Caki2 (cell line): Measurements from ENCODE around the gene P3H1. TPM values are rescaled to one million over a fixed set of nuclear protein-coding genes. Genes with fewer than 3 reads are reported as not detected.
"Not testable (repeated sequence)": the region's sequence is repeated elsewhere in the genome, so short reads cannot be mapped to it uniquely, and the experiment has no call there.

Experiments
- DNase-seq: peaks from one replicate; pipeline ENCODE4 v3.0.0-alpha.2; 2015; ENCODE audit warnings: low read depth
- in situ Hi-C: cut with HindIII; loops from 2 replicates; pipeline ENCODE4 v1.10.0; 2016; ENCODE audit warnings: low sequenced_read_pairs, low pct_unique_long_range_greater_than_20kb, mixed read lengths
- total RNA-seq: library from RNA; depleted of rRNA; stranded (reverse); fragments of >200 nt; shearing (Covaris generic); gene quantifications from 2 replicates; pipeline ENCODE4 v1.2.3, GENCODE V29; 2014; ENCODE audit warnings: low replicate concordance

P3H1 gene
- total RNA-seq, 1 experiment from 2014 or later = 54.4 TPM

DNA sequence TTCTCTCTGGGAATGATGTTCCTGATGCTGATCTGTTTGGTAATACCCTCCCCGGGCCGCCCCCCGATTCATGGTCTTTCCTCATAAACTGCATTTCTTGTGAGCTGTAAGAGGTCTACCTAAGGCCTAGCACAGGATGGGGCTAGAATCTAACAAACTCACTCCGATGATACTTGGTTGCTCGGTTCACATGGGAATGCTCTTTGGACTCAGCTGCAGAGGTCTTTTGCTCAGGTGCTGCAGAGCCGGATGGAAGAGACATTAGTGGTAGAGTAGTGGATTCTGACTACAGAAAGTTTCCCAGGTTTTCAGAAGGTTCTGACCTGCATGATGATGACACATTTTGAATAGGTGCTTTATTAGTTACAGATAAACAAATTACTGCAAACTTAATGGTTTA, 9.7 kb upstream of the P3H1 start:
- no peak for DNase-seq
- in situ Hi-C loops = no loop called here

GRCh38 chr1:42774928-42775526, 8.2 kb upstream of the P3H1 start:
- no peak for DNase-seq
- in situ Hi-C loops = no loop called here

DNA sequence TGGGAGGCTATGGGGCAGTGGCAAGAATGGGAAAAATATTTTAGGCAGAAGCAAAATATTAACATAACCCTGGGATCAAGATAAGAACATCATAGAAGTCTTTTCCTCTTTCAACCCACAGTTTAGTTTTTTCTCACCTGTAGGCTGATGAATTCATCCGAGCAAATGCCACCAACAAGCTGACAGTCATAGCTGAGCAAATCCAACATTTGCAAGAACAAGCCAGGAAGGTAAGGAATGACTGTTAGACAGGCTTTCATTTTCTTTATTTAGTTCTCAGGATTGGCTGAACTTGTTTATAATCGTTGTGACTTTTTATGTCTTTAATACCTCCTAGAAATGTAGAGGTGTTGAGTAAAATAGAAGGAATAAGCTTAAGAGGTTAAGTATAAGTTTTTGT, 6.6 kb upstream of the P3H1 start:
- DNase-seq = no peak

DNA sequence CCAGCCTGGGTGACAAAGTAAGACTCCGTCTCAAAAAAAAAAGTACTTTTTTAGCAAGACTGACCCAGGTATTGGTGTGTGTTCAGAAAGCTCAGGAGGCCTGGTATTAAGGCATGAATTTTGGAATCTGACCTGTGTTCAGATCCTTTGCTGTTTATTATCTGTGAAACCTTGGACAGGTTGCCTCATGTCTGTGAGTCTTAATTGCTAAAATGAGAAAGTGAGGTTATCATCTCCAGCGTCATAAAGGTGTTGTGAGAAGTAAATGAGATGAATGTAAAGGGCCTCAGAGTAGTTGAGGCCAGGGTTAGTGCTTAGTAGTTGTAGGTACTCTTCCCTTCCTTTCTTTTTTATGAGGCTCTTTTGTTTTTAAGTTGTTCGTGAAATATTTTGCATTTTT, 3.0 kb upstream of the P3H1 start:
- DNase-seq = no peak
- in situ Hi-C loops = no loop called here

More for the DNA sequence above, 6.6 kb upstream of the P3H1 start:
- in situ Hi-C loops = no loop called here

- DNase-seq = no peak
- in situ Hi-C loops = no loop called here
Observed at GRCh38 chr1:42768172-42768571, 1.3 kb upstream of the P3H1 start.

- no peak for DNase-seq
- in situ Hi-C loops = no loop called here
Observed at GRCh38 chr1:42767510-42768000, 727 bp upstream of the P3H1 start.

GRCh38 chr1:42765832-42766740, 742 bp downstream of the P3H1 start:
- in situ Hi-C loops = no loop called here
- peak; percentile 58 for DNase-seq

- in situ Hi-C loops = no loop called here
- DNase-seq = no peak
Observed at GRCh38 chr1:42765269-42765668, 1.6 kb downstream of the P3H1 start.

- DNase-seq = no peak
- in situ Hi-C loops = no loop called here
Observed at GRCh38 chr1:42762269-42762668, 4.6 kb downstream of the P3H1 start.

- DNase-seq = no peak
- in situ Hi-C loops = no loop called here
Observed at GRCh38 chr1:42761567-42761966, 5.3 kb downstream of the P3H1 start.

GRCh38 chr1:42759114-42759513, 7.7 kb downstream of the P3H1 start:
- DNase-seq = no peak
- in situ Hi-C loops = no loop called here

DNA sequence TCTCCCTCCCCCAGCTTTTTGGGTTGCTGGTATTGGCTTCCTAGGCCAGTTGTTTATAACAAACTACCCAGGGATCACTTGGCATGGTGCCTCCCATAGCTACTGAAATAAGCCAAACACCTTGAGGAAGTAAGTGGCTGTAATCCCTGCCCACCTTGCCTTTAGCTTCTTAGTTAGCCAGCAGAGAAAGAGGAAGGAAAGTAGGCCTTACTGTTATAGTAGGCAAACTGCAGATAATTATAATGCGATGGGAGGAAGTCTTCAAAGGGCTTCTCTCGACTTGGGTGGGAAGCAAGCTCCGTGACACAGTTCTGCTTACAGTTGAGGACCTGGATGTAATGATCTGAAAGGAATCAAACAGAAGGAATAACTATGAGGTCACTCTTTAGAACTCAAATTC, 8.2 kb downstream of the P3H1 start:
- DNase-seq = no peak
- in situ Hi-C loops = no loop called here

GRCh38 chr1:42757892-42758275, 8.9 kb downstream of the P3H1 start:
- in situ Hi-C loops = no loop called here
- no peak for DNase-seq

- in situ Hi-C loops = no loop called here
- peak; percentile 52 for DNase-seq
Observed at GRCh38 chr1:42756956-42757891, 9.6 kb downstream of the P3H1 start.

DNA sequence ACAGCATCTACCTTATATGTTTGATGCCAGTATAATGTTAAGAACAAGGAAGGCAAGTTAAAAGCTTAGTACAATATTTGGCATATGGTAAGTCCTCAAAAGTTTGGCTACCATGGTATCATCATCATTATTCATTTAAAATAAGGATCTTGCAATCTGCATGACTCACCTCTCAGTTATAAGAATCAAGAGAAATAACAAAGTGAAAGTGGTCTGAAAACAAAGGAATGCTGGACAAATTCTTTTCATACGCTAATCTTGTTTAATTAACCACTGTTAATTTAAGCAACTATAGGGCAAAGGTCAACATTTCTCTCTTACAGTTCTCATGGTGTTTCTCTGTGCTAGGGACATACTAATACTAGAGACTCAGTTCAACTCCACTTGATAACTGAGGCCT, 13.8 kb downstream of the P3H1 start:
- DNase-seq = no peak

GRCh38 chr1:42752284-42752683, 14.5 kb downstream of the P3H1 start:
- in situ Hi-C loops = no loop called here
- no peak for DNase-seq

More for the DNA sequence above, 13.8 kb downstream of the P3H1 start:
- in situ Hi-C loops = no loop called here

GRCh38 chr1:42751511-42752070, 15.2 kb downstream of the P3H1 start:
- DNase-seq, in situ Hi-C loops: not testable (repeated sequence)

DNA sequence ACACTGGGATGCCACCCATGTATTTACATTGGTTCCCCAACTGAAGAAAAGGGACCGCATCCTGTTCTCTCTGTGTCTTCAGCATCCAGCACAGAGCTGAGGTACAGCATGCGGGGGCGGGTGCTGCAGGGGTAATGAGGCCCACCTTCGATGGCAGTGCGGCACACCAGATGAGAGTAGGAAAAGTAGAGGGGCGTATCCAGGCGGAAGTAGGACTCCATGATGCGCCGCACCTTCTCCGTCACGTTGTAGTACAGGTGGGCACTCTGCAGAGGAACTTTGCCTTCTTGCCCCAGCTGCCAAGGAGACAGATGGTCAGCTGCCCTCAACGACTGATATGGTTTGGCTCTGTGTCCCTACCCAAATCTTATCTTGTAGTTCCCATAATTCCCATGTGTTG, 16.8 kb downstream of the P3H1 start:
- in situ Hi-C loops = no loop called here

More for the DNA sequence above, 16.8 kb downstream of the P3H1 start:
- no peak for DNase-seq
